ENCODE measurements around the gene ZNF546. TPM values are rescaled to one million over a fixed set of nuclear protein-coding genes. Genes with fewer than 3 reads are reported as not detected.

Gene ZNF546
- total RNA-seq, 1 experiment from 2014 or later = 5.2 TPM

GRCh38 chr19:39970675-39971379 lies 26.0 kb upstream of the ZNF546 start, which contains the start of gene PSMC4:
Gene PSMC4 (plus strand): TSS chr19:39971165. CDS start chr19:39971203, 38 bp downstream.
- Mint-ChIP-seq H3K27ac (ENCODE audit: low read depth, unreplicated experiment) (peak within 1 kb of the TSS; percentile 98), H3K4me3 (ENCODE audit: unreplicated experiment) (peak within 1 kb of the TSS; percentile 93), H3K27me3 (ENCODE audit: insufficient read depth, unreplicated experiment) (no peaks in the 10 kb centered on the region), H3K9me3 (ENCODE audit: unreplicated experiment) (no peaks in the 10 kb centered on the region), H3K36me3 (ENCODE audit: insufficient read depth, unreplicated experiment) (peaks cover 65% of the 10 kb centered on the region), H3K4me1 (ENCODE audit: insufficient read depth, unreplicated experiment) (peaks cover 19% of the 10 kb centered on the region)
- ChIA-PET CTCF (interaction anchor here (0.5 to 5.1 kb wide), 31 partner anchors 9 to 975 kb away, joined by 3 to 67 read pairs (median 3); partner anchors contain the start of genes FBL and ZNF546), POLR2A (interaction anchor here (0.5 to 3.0 kb wide), 23 partner anchors 11 to 1293 kb away, joined by 3 to 41 read pairs (median 4); partner anchors contain the start of genes DYRK1B, FBL, HNRNPUL1 and RPS16)
- peak; percentile 41 for TF ChIP-seq CTCF (IDR thresholded peaks at IDR 0.05; ENCODE audit: unreplicated experiment)
- DNase-seq (ENCODE audit: unreplicated experiment) = peak; percentile 99
- intact Hi-C loops (cut with micrococcal nuclease) = loop anchor here (1.0 to 2.0 kb wide), 4 partner anchors 26 to 178 kb away; partner anchors contain the start of genes FBL, ZNF546 and ZNF780A
- no TSS peak for BruUV-seq (replicated peaks)

- intact Hi-C loops (cut with micrococcal nuclease) = loop anchor here (1.0 to 2.0 kb wide), 3 partner anchors 26 to 125 kb away; partner anchors contain the start of genes FBL, ZNF546 and ZNF780A
- BruUV-seq (replicated peaks) = TSS peak; percentile 51
- Mint-ChIP-seq H3K9me3 (ENCODE audit: unreplicated experiment) (no peaks in the 10 kb centered on the region), H3K27ac (ENCODE audit: low read depth, unreplicated experiment) (peak overlapping the region; percentile 98), H3K36me3 (ENCODE audit: insufficient read depth, unreplicated experiment) (peaks cover 70% of the 10 kb centered on the region), H3K4me3 (ENCODE audit: unreplicated experiment) (peak overlapping the region; percentile 93), H3K4me1 (ENCODE audit: insufficient read depth, unreplicated experiment) (peaks cover 19% of the 10 kb centered on the region), H3K27me3 (ENCODE audit: insufficient read depth, unreplicated experiment) (no peaks in the 10 kb centered on the region)
- CTCF ChIA-PET = interaction anchor here (0.5 to 5.1 kb wide), 16 partner anchors 9 to 422 kb away, joined by 3 to 67 read pairs (median 3); partner anchors contain the start of genes FBL and ZNF546
- POLR2A ChIA-PET = interaction anchor here (0.9 to 3.0 kb wide), 12 partner anchors 10 to 527 kb away, joined by 4 to 41 read pairs (median 8); partner anchors contain the start of genes DYRK1B, FBL, SUPT5H and ZNF546
- DNase-seq (ENCODE audit: unreplicated experiment) = no peak
- no peak for TF ChIP-seq CTCF (IDR thresholded peaks at IDR 0.05; ENCODE audit: unreplicated experiment)
These were observed 25.4 kb upstream of the ZNF546 start for GRCh38 chr19:39971380-39972035.

GRCh38 chr19:39974377-39975155 lies 22.3 kb upstream of the ZNF546 start:
- Mint-ChIP-seq H3K4me1 (ENCODE audit: insufficient read depth, unreplicated experiment) (peaks cover 11% of the 10 kb centered on the region), H3K4me3 (ENCODE audit: unreplicated experiment) (no peak overlapping the region), H3K27me3 (ENCODE audit: insufficient read depth, unreplicated experiment) (no peaks in the 10 kb centered on the region), H3K27ac (ENCODE audit: low read depth, unreplicated experiment) (no peak overlapping the region), H3K36me3 (ENCODE audit: insufficient read depth, unreplicated experiment) (peaks cover 88% of the 10 kb centered on the region), H3K9me3 (ENCODE audit: unreplicated experiment) (no peaks in the 10 kb centered on the region)
- no TSS peak for BruUV-seq (replicated peaks)
- ChIA-PET CTCF (interaction anchor here (1.1 kb wide), 1 partner anchor 165 kb away, joined by 3 read pairs; no protein-coding TSS in a partner anchor), POLR2A (no interaction called here)
- DNase-seq (ENCODE audit: unreplicated experiment) = no peak
- intact Hi-C loops (cut with micrococcal nuclease) = no loop called here
- no peak for TF ChIP-seq CTCF (IDR thresholded peaks at IDR 0.05; ENCODE audit: unreplicated experiment)
